ENCODE data around the gene ZCCHC2. TPM values are rescaled to one million over a fixed set of nuclear protein-coding genes. Genes with fewer than 3 reads are reported as not detected.

ZCCHC2 gene
- total and polyA plus RNA-seq, 9 of the 15 experiments (the other 6 are each of a cell fraction or from before 2014, with no cell fraction given), result 1.0 to 9.2 (median 6.0) TPM

GRCh38 chr18:62529597-62529996 is 6.8 kb downstream of the ZCCHC2 start:
- Histone ChIP-seq H3K9ac (ENCODE audit: insufficient read depth in 1 of 2, low read depth in 2 of 2, low read length in 2 of 2) (no peak overlapping the region), H3K27me3 (ENCODE audit: control insufficient read depth in 2 of 2, insufficient read depth in 2 of 2, low read length in 2 of 2) (no peaks in the 10 kb centered on the region), H3K4me1 (replicated peaks in 1 of 2; ENCODE audit: control insufficient read depth in 2 of 2, insufficient read depth in 2 of 2, low read length in 2 of 2) (peaks cover 10 to 15% of the 10 kb centered on the region in 2 experiments; a peak in 4 of 5 replicates), H3K79me2 (ENCODE audit: control insufficient read depth, insufficient read depth, low read length) (peaks cover 72% of the 10 kb centered on the region), H3K9me3 (replicated peaks; ENCODE audit: control insufficient read depth, insufficient read depth, low read depth, low read length) (no peaks in the 10 kb centered on the region; the same call in 1 of the 2 replicates), H3K4me2 (ENCODE audit: insufficient read depth, low read length) (no peak overlapping the region), H3K27ac (ENCODE audit: extremely low read depth, low read depth, low read length) (no peak overlapping the region), H3K4me3 (no peak overlapping the region), H3K36me3 (ENCODE audit: control insufficient read depth, insufficient read depth, low read length) (no peaks in the 10 kb centered on the region), H2AFZ (ENCODE audit: low read depth, low read length) (no peak overlapping the region), H3K9me1 (ENCODE audit: control insufficient read depth, insufficient read depth, low read length) (no peaks in the 10 kb centered on the region), H4K20me1 (replicated peaks; ENCODE audit: control insufficient read depth, insufficient read depth, low read length) (no peaks in the 10 kb centered on the region)
- ChIA-PET CTCF (ENCODE audit: low intra/inter-chr PET ratio) (no interaction called here), POLR2A (no interaction called here)
- DNase-seq (ENCODE audit: extremely low read depth in 1 of 4, low spot score in 3 of 4) (no peak), ATAC-seq (no peak), FAIRE-seq (no peak)
- BruUV-seq (replicated peaks), result no TSS peak
- 90% methylated on average over 5 of the region's 5 CpGs for WGBS (ENCODE audit: insufficient coverage, low coverage, missing lambda C conversion rate)
- intact Hi-C loops (cut with micrococcal nuclease) (loop anchor here (5.0 kb wide), 1 partner anchor 77 kb away; no protein-coding TSS in a partner anchor), in situ Hi-C loops (cut with MboI) (no loop called here)
- TF ChIP-seq DNMT1 (IDR thresholded peaks at IDR 0.05) (no peak), ETS2 (tag; IDR thresholded peaks at IDR 0.05; ENCODE audit: borderline replicate concordance, poor library complexity, severe bottlenecking) (no peak), FIP1L1 (IDR thresholded peaks at IDR 0.05; ENCODE audit: low read depth, low read length, poor library complexity, severe bottlenecking) (no peak), ZNF778 (CRISPR knock-in tag; IDR thresholded peaks at IDR 0.05) (no peak), HMBOX1 (IDR thresholded peaks at IDR 0.05) (no peak), ILK (tag; IDR thresholded peaks at IDR 0.05; ENCODE audit: borderline replicate concordance, low read depth) (no peak)

Data from K562 (cell line).